Measurements from ENCODE around the gene PCLO.

- TF ChIP-seq, protein P1, sequence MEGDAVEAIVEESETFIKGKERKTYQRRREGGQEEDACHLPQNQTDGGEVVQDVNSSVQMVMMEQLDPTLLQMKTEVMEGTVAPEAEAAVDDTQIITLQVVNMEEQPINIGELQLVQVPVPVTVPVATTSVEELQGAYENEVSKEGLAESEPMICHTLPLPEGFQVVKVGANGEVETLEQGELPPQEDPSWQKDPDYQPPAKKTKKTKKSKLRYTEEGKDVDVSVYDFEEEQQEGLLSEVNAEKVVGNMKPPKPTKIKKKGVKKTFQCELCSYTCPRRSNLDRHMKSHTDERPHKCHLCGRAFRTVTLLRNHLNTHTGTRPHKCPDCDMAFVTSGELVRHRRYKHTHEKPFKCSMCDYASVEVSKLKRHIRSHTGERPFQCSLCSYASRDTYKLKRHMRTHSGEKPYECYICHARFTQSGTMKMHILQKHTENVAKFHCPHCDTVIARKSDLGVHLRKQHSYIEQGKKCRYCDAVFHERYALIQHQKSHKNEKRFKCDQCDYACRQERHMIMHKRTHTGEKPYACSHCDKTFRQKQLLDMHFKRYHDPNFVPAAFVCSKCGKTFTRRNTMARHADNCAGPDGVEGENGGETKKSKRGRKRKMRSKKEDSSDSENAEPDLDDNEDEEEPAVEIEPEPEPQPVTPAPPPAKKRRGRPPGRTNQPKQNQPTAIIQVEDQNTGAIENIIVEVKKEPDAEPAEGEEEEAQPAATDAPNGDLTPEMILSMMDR (IDR thresholded peaks at IDR 0.05) = no peak
- TF ChIP-seq POLR2A (IDR thresholded peaks at IDR 0.05) = no peak
Observed at GRCh38 chr7:82998436-82998835, 164.2 kb downstream of the PCLO start.

All from vagina (tissue), 2 donors.